Stimulated activated CD8-positive, alpha-beta memory T cell treated with anti-CD3 and anti-CD28 coated beads, Interleukin-12 subunit alpha, Interleukin-12 subunit beta, amount 100 ng/mL, for 1 hour (primary cell): ENCODE data around the gene CLEC17A.
A peak's percentile ranks its signal among the peaks of the same experiment; 100 is the strongest.
"Not testable (repeated sequence)": the region's sequence is repeated elsewhere in the genome, so short reads cannot be mapped to it uniquely, and the experiment has no call there.

Experiments used
- DNase-seq: peaks from one replicate; pipeline ENCODE4 v3.0.0-alpha.2; 2020; ENCODE audit warnings: low read depth

Gene CLEC17A

GRCh38 chr19:14559916-14560775 lies 22.7 kb upstream of the CLEC17A start:
- no peak for DNase-seq

- no peak for DNase-seq
Measured at GRCh38 chr19:14560776-14561108, 22.1 kb upstream of the CLEC17A start.

- DNase-seq, result no peak
Measured at GRCh38 chr19:14561249-14561648, 21.6 kb upstream of the CLEC17A start.

GRCh38 chr19:14561847-14562351 lies 21.0 kb upstream of the CLEC17A start:
- DNase-seq, result no peak

GRCh38 chr19:14562660-14563589 lies 20.0 kb upstream of the CLEC17A start:
- DNase-seq, result no peak

GRCh38 chr19:14563590-14563926 lies 19.3 kb upstream of the CLEC17A start:
- DNase-seq, result no peak

- DNase-seq, result no peak
Measured at GRCh38 chr19:14563989-14564651, 18.8 kb upstream of the CLEC17A start.

- DNase-seq, result not testable (repeated sequence)
Measured at GRCh38 chr19:14564652-14565297, 18.1 kb upstream of the CLEC17A start.

GRCh38 chr19:14565298-14565679 lies 17.6 kb upstream of the CLEC17A start:
- no peak for DNase-seq

- DNase-seq, result no peak
Measured at GRCh38 chr19:14565765-14566711, 16.8 kb upstream of the CLEC17A start.

GRCh38 chr19:14566712-14567077 lies 16.2 kb upstream of the CLEC17A start:
- DNase-seq, result no peak

GRCh38 chr19:14567079-14567478 lies 15.8 kb upstream of the CLEC17A start:
- DNase-seq, result no peak

- no peak for DNase-seq
Measured at GRCh38 chr19:14570864-14571527, 11.9 kb upstream of the CLEC17A start.

GRCh38 chr19:14571695-14572490 lies 11.0 kb upstream of the CLEC17A start, which contains the start of gene NDUFB7:
Gene NDUFB7 (minus strand): TSS chr19:14572066. CDS start chr19:14572000, 66 bp downstream.
- DNase-seq, result peak; percentile 77

GRCh38 chr19:14575428-14575980 lies 7.4 kb upstream of the CLEC17A start:
- DNase-seq, result no peak

GRCh38 chr19:14576363-14576762 lies 6.5 kb upstream of the CLEC17A start:
- DNase-seq, result no peak

GRCh38 chr19:14577264-14577663 lies 5.6 kb upstream of the CLEC17A start:
- no peak for DNase-seq

GRCh38 chr19:14577885-14578427 lies 4.9 kb upstream of the CLEC17A start:
- no peak for DNase-seq
